Keratinocyte (primary cell): ENCODE measurements around the gene UXS1. TPM values are rescaled to one million over a fixed set of nuclear protein-coding genes. Genes with fewer than 3 reads are reported as not detected.

Experiments used
- DNase-seq: peaks from one replicate; pipeline ENCODE4 v3.0.0-alpha.2; 2011; ENCODE audit warnings: low read depth, missing footprints, low spot score
- FAIRE-seq: peaks from 2 replicates; lab custom pipeline; 2011; peaks lifted over from hg19 to GRCh38; lab: Jason Lieb, UNC
- H2AFZ ChIP-seq: 2 replicates; pipeline ENCODE4 v1.6.0; 2012; ENCODE audit warnings: low read length, control low read depth, inconsistent platforms; ENCODE audit not compliant: control insufficient read depth
- H3K27ac ChIP-seq: 2 replicates; pipeline ENCODE4 v1.5.1; 2011; ENCODE audit warnings: low read length; ENCODE audit not compliant: control insufficient read depth, insufficient read depth
- H3K27me3 ChIP-seq: 3 replicates; pipeline ENCODE4 v1.6.0; 2011; ENCODE audit warnings: low read length; ENCODE audit not compliant: control insufficient read depth, insufficient read depth; ENCODE audit errors: extremely low read depth
- H3K36me3 ChIP-seq, 2 experiments: 2 replicates in 1 of 2; 3 replicates in 1 of 2; pipeline ENCODE4 v1.5.1; 2011; ENCODE audit warnings: low read length in 2 of 2, mild to moderate bottlenecking in 1 of 2; ENCODE audit not compliant: control insufficient read depth in 2 of 2, insufficient read depth in 2 of 2; ENCODE audit errors: extremely low read depth in 1 of 2
- H3K4me1 ChIP-seq: 3 replicates; pipeline ENCODE4 v1.5.1; 2011; ENCODE audit warnings: low read length; ENCODE audit not compliant: control insufficient read depth, insufficient read depth; ENCODE audit errors: extremely low read depth
- H3K4me2 ChIP-seq: 3 replicates; pipeline ENCODE4 v1.6.0; 2011; ENCODE audit warnings: low read depth, low read length; ENCODE audit not compliant: control insufficient read depth, insufficient read depth; ENCODE audit errors: extremely low read depth
- H3K4me3 ChIP-seq, 3 experiments: fragments of 200-600 bp in 1 of 3; sonication (generic) in 1 of 3; 2 replicates in 2 of 3; 3 replicates in 1 of 3; pipeline ENCODE4 v1.5.1; 2011 to 2016; ENCODE audit warnings: low read length in 3 of 3, mild to moderate bottlenecking in 3 of 3, control low read depth in 2 of 3, inconsistent platforms in 1 of 3, low read depth in 1 of 3, mixed read lengths in 1 of 3, mixed run types in 1 of 3, moderate library complexity in 1 of 3; ENCODE audit not compliant: control insufficient read depth in 2 of 3, insufficient read depth in 2 of 3; ENCODE audit errors: extremely low read depth in 1 of 3
- H3K79me2 ChIP-seq: 2 replicates; pipeline ENCODE4 v1.6.0; 2012; ENCODE audit warnings: low read length; ENCODE audit not compliant: control insufficient read depth, insufficient read depth
- H3K9ac ChIP-seq: 3 replicates; pipeline ENCODE4 v1.6.0; 2011; ENCODE audit warnings: low read length; ENCODE audit not compliant: control insufficient read depth, insufficient read depth; ENCODE audit errors: extremely low read depth
- H3K9me1 ChIP-seq: 3 replicates; pipeline ENCODE4 v1.6.0; 2011; ENCODE audit warnings: low read length; ENCODE audit not compliant: control insufficient read depth, insufficient read depth; ENCODE audit errors: extremely low read depth
- H3K9me3 ChIP-seq: 2 replicates; pipeline ENCODE4 v1.5.1; 2012; ENCODE audit warnings: low read depth, low read length; ENCODE audit not compliant: control insufficient read depth
- H4K20me1 ChIP-seq: 3 replicates; pipeline ENCODE4 v1.6.0; 2011; ENCODE audit warnings: low read length; ENCODE audit not compliant: control insufficient read depth, insufficient read depth; ENCODE audit errors: extremely low read depth
- CTCF ChIP-seq, 3 experiments: IDR thresholded peaks in 1 of 3; conservative IDR thresholded peaks in 1 of 3; optimal IDR thresholded peaks in 1 of 3; 2 replicates in 2 of 3; 3 replicates in 1 of 3; pipeline versions ENCODE3 to v1.5.1; 2011; ENCODE audit warnings: low read length in 3 of 3, mild to moderate bottlenecking in 3 of 3, moderate library complexity in 2 of 3, control low read depth in 1 of 3, inconsistent platforms in 1 of 3; ENCODE audit not compliant: insufficient read depth in 2 of 3; ENCODE audit errors: extremely low read depth in 1 of 3
- EZH2 ChIP-seq: IDR thresholded peaks from one replicate; pipeline ENCODE4 v1.6.1; 2012; ENCODE audit warnings: inconsistent platforms, mild to moderate bottlenecking, low read length, moderate library complexity
- dilution Hi-C: fragments of 300-500 bp; cut with MboI; formaldehyde crosslinking; loops from one replicate; pipeline ENCODE4 v1.7.0; 2020; ENCODE audit warnings: low sequenced_read_pairs; ENCODE audit not compliant: extremely low pct_ligation_motif_present
- polyA plus RNA-seq, 5 experiments: library from polyadenylated mRNA; depleted of rRNA in 3 of 5; stranded (reverse) in 3 of 5; stranded (forward) in 1 of 5; unstranded in 1 of 5; fragments of >200 nt; gene quantifications; 1 replicate in 1 of 5; 2 replicates in 3 of 5; 3 replicates in 1 of 5; pipeline versions ENCODE4 v1.2.1 to v1.2.3, GENCODE V29; 2011 to 2012; ENCODE audit warnings: missing spikeins in 2 of 5, low read depth in 1 of 5, low replicate concordance in 1 of 5

Gene UXS1
- polyA plus RNA-seq, 1 donor (not counting 4 experiments of a cell fraction or from before 2014, with no cell fraction given) = 43.5 TPM

GRCh38 chr2:106075048-106075447 is 119.1 kb downstream of the UXS1 start:
- Histone ChIP-seq H3K9me3 (no peaks in the 10 kb centered on the region), H4K20me1 (no peaks in the 10 kb centered on the region), H3K9ac (no peak overlapping the region), H3K27ac (no peak overlapping the region), H3K9me1 (no peaks in the 10 kb centered on the region), H3K27me3 (no peaks in the 10 kb centered on the region), H3K4me1 (no peaks in the 10 kb centered on the region), H3K36me3 (no peaks in the 10 kb centered on the region), H3K79me2 (no peaks in the 10 kb centered on the region), H3K4me3 (no peak overlapping the region), H2AFZ (no peak overlapping the region), H3K4me2 (no peak overlapping the region)
- FAIRE-seq (no peak), DNase-seq (no peak)
- TF ChIP-seq EZH2 (no peak), CTCF (optimal IDR thresholded peaks at IDR 0.05 in 1 of 3, IDR thresholded peaks at IDR 0.05 in 1 of 3, conservative IDR thresholded peaks at IDR 0.05 in 1 of 3; ENCODE audit: extremely low read depth in 1 of 3, insufficient read depth in 2 of 3, low read length in 3 of 3) (no peak)
- dilution Hi-C loops = no loop called here

GRCh38 chr2:106073678-106074406 is 120.3 kb downstream of the UXS1 start:
- DNase-seq (no peak), FAIRE-seq (no peak)
- H3K9me3 ChIP-seq = no peaks in the 10 kb centered on the region
- no peaks in the 10 kb centered on the region for H4K20me1 ChIP-seq
- H3K27me3 ChIP-seq = no peaks in the 10 kb centered on the region
- no peak for TF ChIP-seq CTCF (optimal IDR thresholded peaks at IDR 0.05 in 1 of 3, IDR thresholded peaks at IDR 0.05 in 1 of 3, conservative IDR thresholded peaks at IDR 0.05 in 1 of 3; ENCODE audit: extremely low read depth in 1 of 3, insufficient read depth in 2 of 3, low read length in 3 of 3)
- no peak for TF ChIP-seq EZH2
- no peak overlapping the region for H3K4me3 ChIP-seq
- no peaks in the 10 kb centered on the region for H3K9me1 ChIP-seq
- no peak overlapping the region for H3K27ac ChIP-seq
- no peaks in the 10 kb centered on the region for H3K79me2 ChIP-seq
- no peaks in the 10 kb centered on the region for H3K4me1 ChIP-seq
- dilution Hi-C loops = no loop called here
- no peak overlapping the region for H3K9ac ChIP-seq
- no peaks in the 10 kb centered on the region for H3K36me3 ChIP-seq
- H2AFZ ChIP-seq = no peak overlapping the region
- no peak overlapping the region for H3K4me2 ChIP-seq
